Measurements from ENCODE around the gene CORO6.

DNA sequence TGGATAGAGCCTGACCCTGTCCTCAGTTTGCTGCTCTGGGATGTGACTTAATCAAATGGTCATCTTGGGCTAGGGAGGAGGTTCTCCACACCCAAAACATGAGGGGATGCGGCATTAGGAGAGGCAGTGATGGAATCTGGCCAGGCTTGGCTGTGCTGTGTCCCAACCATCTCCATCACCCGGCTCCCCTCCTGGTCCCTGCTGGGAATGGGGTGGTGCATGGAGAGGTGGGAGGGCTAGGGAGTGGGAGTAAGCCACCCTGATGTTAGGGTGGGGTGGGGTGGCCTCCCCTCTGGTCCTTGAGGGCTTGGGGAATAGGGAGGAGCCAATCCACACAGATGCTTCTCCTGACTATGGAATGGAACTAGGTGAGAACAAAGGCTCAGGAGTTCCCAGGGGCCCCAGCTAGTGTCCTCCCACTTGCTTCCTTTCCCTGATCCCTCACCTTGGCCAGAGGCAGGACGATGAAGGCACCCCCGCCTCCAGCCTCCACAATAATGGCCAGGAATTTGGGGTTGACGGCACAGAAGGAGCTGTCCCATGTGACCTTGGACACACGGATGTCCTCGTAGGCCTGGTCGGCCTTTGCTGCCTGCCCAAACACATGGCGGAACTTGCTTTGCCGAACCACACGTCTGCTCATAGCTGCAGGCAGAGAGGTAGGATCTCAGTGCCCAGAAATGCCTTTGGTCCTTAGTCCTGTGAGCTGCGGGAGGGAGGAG, 1.8 kb downstream of the CORO6 start:
- no peak for TF ChIP-seq POLR2A (IDR thresholded peaks at IDR 0.05)
- TF ChIP-seq, protein P1, sequence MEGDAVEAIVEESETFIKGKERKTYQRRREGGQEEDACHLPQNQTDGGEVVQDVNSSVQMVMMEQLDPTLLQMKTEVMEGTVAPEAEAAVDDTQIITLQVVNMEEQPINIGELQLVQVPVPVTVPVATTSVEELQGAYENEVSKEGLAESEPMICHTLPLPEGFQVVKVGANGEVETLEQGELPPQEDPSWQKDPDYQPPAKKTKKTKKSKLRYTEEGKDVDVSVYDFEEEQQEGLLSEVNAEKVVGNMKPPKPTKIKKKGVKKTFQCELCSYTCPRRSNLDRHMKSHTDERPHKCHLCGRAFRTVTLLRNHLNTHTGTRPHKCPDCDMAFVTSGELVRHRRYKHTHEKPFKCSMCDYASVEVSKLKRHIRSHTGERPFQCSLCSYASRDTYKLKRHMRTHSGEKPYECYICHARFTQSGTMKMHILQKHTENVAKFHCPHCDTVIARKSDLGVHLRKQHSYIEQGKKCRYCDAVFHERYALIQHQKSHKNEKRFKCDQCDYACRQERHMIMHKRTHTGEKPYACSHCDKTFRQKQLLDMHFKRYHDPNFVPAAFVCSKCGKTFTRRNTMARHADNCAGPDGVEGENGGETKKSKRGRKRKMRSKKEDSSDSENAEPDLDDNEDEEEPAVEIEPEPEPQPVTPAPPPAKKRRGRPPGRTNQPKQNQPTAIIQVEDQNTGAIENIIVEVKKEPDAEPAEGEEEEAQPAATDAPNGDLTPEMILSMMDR (IDR thresholded peaks at IDR 0.05): no peak
